ENCODE results near the gene HINFP.

HINFP gene, protein sequence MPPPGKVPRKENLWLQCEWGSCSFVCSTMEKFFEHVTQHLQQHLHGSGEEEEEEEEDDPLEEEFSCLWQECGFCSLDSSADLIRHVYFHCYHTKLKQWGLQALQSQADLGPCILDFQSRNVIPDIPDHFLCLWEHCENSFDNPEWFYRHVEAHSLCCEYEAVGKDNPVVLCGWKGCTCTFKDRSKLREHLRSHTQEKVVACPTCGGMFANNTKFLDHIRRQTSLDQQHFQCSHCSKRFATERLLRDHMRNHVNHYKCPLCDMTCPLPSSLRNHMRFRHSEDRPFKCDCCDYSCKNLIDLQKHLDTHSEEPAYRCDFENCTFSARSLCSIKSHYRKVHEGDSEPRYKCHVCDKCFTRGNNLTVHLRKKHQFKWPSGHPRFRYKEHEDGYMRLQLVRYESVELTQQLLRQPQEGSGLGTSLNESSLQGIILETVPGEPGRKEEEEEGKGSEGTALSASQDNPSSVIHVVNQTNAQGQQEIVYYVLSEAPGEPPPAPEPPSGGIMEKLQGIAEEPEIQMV

DNA sequence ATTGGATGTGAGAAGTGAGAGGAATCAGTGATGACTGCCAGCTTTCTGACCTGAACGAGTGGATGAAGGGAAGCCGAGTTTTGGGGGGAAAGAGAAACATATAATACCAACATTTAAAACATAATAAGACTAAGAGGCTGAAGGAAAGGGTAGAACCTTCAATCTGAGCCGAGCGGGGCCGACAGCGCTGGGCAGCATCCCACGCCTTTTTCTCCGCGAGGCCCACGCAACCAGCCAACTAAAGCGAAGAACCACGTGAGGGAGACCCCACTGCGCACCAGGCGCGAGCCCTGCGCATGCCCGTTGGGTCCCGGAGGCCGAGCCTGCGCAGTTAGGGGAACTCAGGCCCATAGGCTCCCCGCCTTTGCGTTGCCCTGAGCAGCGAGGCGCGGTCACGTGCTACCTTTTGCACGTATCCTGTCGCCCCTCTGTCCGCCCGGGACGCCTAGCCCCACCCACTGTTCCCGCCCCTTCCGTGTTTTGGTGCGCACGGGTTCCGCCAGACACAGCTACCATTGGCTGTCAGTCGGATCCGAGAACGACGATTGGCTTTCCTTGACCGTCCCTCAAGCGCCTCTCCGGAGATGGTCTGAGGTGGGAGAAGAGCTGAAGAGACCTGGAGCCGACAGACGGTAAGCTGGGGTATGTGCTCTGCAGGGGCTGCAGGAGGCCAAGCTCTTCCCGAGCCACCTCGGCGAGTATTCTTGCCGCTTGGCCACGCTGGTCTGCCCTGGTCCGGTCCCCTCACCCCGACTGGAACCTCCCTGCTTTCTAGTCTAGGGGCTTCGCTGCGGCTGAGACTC, at the start of gene HINFP:
Gene HINFP, plus strand, starts transcription at position 573 of the 803 bp plus-strand sequence. CDS start 5,365 bp downstream, outside the sequence.
- peak; percentile 97 for DNase-seq (ENCODE audit: low spot score)

DNA sequence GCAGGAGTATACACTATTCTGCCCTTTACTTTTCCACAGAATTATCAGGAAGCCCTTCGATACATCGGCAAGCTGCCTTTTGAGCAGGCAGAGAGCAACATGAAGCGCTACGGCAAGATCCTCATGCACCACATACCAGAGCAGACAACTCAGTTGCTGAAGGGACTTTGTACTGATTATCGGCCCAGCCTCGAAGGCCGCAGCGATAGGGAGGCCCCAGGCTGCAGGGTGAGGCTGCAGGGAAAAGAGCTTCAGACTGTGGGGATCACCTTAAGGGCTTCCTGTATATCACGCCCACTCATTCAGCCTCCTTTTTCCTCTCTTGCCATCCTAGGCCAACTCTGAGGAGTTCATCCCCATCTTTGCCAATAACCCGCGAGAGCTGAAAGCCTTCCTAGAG, 43.5 kb upstream of the HINFP start:
- DNase-seq (ENCODE audit: low spot score) = no peak

DNA sequence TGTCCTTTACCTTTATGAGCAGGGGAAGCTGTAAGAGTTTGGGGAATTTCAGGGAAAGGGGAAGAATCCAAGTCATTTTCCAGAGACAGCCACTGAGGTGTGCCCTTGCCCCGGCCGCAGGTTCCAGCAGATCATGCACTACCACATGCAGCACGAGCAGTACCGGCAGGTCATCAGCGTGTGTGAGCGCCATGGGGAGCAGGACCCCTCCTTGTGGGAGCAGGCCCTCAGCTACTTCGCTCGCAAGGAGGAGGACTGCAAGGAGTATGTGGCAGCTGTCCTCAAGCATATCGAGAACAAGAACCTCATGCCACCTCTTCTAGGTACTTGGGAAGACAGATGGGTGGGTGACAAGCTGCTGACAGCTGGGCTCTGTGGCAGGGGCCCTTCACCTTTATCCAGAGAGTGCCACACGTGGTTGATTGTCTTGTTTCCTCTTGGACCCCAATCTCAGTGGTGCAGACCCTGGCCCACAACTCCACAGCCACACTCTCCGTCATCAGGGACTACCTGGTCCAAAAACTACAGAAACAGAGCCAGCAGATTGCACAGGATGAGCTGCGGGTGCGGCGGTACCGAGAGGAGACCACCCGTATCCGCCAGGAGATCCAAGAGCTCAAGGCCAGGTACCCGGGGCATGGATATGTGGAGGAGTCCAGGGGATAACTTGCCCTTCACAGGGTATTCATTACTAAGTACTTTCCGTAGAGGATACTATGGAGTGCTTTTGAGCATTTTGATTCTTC, 42.5 kb upstream of the HINFP start:
- DNase-seq (ENCODE audit: low spot score) = no peak

DNA sequence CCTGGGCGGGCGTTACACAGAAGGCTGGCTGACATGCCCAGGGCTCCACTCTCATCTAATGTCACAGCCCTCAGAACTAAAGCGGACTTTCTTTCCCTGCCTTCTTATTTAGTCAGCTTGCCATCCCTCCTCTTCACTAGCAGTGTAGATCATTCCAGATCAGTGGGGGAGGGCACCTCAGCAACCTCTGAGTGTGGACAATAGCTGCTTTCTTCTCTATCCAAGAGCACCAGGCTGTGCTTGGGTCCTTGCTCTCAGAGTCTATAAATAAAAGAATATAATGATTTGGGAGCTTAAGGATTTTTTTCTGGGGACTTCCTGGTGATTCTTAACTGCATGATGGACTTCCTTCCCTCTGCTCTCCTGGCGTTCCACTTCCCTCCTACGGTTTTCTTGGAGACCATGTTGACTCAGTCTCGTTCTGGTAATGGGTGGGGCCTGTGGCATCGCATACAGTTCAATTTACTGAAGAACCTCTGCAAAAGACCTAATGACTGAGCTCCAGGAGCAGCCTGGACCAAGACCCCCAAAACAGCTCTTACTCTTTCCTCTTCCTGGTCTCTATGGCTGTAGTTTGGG, 39.6 kb upstream of the HINFP start:
- DNase-seq (ENCODE audit: low spot score) = peak; percentile 80

DNA sequence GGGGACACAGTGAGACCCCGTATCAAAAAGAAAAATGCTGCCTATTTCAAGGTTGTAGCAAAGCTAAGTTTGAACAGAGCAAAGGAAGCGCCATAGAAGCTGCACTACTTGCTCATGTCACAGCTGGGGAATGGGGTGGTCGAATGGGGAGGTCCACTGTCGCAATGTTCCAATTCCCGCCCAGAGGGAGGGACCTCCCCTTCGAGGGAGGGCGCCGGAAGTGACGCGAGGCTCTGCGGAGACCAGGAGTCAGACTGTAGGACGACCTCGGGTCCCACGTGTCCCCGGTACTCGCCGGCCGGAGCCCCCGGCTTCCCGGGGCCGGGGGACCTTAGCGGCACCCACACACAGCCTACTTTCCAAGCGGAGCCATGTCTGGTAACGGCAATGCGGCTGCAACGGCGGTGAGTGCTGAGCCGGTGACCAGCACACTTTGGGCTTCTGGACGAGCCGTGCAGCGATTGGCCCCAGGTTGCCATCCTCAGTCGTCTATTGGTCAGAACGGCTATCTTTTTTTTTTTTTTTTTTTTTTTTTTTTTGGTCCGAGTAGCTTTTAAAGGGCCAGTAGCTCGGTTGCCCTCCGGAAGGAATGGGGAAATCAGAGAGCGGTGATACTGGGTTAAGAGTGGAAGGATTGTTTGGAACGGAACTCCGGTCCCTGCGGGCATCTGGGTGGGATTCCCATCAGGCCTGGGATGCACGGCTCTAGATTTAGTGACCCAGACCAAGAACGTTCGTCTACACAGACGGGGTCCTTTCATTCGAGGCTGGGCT, 36.5 kb upstream of the HINFP start, which contains the start of gene HMBS:
Gene HMBS, plus strand, starts transcription at position 219 of the 774 bp plus-strand sequence. Its CDS starts 153 bp downstream, at position 372.
- DNase-seq (ENCODE audit: low spot score) = peak; percentile 76

DNA sequence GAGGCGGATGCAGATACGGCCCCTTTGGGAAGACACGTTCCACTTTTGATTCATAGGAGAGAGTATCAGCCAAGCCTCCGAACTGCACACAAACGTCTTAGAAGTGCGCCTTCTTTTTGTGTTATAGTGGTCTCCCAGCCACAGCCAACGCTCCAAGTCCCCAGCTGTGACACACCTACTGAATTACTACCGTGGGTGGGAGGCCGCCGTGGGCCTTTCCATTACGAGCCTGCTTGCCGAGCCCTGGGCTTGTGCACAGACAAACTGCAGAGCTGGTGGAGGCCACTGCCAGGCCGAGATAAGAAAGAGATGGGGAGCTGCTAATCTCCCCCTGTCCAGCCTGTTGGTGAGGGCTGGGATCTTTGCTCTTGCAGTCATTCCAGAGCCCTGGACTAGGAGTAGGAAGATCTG, 35.9 kb upstream of the HINFP start:
- no peak for DNase-seq (ENCODE audit: low spot score)

DNA sequence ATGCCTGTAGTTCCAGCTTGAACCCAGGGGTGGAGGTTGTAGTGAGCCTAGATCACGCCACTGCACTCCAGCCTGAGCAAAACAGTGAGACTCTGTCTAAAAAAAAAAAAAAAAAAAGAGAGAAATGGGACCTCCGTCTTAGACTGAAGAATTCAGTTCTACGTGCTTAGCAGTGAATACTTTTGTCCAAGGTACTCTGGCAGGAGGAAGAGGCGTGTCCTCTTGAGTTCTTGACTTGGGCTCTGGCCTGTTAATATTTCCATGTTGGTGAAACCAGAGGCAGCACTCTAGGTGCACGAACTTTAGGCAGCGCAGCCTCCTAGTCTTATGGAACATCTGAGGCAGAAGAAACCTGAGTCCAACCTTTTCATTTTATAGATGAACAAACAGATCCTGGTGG, 34.3 kb upstream of the HINFP start:
- DNase-seq (ENCODE audit: low spot score) = no peak

DNA sequence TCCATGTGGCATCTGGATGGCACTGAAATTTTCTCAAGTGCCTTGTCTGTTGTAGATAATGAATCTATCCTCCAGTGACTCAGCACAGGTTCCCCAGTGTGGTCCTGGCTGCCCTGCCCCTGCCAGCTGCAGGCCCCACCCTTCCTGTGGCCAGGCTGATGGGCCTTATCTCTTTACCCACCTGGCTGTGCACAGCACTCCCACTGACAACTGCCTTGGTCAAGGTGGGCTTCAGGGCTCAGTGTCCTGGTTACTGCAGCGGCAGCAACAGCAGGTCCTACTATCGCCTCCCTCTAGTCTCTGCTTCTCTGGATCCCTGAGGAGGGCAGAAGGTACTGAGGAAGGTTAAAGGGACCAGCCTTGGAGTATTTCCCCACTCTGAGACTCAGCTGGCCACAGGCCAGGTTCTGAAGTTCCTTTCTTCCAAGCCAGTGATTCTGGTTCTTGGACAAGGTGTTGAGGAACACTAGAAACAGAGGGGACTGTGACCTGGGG, 33.6 kb upstream of the HINFP start:
- no peak for DNase-seq (ENCODE audit: low spot score)

DNA sequence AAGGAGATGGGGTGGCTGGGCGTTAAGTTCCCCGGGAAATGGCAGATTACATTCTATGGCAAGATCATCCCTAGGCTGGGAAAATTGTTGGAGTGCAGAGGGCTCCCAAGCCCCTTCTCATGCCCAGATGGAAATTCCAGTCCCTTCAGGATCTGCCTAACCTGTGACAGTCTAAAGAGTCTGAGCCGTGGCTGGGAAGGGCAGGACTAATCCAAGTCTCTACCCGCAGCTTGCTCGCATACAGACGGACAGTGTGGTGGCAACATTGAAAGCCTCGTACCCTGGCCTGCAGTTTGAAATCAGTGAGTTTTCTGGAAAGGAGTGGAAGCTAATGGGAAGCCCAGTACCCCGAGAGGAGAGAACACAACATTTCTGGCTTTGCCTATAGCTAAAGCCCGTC, 33.0 kb upstream of the HINFP start:
- no peak for DNase-seq (ENCODE audit: low spot score)

DNA sequence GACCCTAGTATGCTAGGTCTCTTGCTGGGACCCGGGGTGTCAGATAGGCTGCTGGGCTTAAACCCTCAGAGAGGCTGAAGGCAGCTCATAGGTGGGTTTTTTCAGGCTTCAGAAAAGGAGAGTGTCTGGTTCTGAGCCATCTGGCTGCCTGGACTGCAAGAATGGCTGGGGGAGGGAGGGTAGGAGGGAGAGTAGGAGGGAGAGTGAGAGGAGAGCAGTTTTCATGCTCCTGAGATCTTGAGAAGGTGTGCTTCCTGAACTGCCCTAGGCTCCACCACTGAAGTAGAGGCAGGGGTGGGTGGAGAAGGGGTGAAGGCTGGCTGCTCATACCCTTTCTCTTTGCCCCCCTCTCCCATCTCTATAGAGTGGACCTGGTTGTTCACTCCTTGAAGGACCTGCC, 32.1 kb upstream of the HINFP start:
- DNase-seq (ENCODE audit: low spot score) = no peak

DNA sequence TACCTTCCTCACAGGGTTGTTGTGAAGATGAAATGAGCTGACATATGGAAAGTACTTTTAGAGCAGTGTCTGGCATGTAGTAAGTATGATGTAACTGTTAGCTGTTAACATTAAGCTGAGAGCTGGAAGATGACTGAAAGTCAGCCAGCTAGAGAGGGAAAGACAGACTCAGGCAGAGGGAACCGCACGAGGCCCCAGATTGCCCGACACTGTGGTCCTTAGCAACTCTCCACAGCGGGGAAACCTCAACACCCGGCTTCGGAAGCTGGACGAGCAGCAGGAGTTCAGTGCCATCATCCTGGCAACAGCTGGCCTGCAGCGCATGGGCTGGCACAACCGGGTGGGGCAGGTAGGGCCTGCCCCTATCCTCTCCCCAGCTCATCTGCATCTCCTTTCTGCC, 30.2 kb upstream of the HINFP start:
- no peak for DNase-seq (ENCODE audit: low spot score)

DNA sequence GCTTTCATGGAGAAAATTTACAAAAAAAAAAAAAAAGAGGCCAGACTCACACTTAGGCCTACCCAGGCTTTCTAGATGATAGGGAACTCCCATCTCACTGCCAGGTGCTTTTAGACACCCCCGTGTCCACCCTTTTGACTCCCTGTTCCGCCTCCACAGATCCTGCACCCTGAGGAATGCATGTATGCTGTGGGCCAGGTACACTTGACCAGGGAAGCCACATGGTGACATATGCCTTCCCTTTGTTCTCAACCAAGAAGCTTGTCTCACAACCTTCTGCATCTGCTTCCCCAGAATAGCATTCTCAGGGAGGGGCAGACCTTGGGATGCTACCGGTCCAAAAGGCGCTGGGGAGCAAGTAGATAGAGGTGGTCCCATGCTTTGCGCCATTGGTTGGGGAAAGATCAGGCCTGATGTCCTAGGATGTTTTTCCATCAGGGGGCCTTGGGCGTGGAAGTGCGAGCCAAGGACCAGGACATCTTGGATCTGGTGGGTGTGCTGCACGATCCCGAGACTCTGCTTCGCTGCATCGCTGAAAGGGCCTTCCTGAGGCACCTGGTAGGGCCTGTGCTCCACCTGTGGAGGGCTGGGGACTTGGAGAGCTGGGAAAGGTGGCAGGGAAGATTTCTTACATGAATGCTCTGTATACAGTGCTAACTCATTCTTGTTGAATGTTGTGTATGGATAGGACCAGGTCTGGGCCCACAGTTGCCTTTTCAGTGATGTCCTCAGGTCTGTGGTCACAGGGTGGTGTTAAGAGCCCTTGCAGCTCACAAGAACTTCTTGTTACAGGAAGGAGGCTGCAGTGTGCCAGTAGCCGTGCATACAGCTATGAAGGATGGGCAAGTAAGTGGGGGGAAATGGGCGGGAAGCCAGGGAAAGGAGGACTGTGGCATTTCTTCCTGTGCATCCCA, 29.2 kb upstream of the HINFP start:
- DNase-seq (ENCODE audit: low spot score) = no peak

DNA sequence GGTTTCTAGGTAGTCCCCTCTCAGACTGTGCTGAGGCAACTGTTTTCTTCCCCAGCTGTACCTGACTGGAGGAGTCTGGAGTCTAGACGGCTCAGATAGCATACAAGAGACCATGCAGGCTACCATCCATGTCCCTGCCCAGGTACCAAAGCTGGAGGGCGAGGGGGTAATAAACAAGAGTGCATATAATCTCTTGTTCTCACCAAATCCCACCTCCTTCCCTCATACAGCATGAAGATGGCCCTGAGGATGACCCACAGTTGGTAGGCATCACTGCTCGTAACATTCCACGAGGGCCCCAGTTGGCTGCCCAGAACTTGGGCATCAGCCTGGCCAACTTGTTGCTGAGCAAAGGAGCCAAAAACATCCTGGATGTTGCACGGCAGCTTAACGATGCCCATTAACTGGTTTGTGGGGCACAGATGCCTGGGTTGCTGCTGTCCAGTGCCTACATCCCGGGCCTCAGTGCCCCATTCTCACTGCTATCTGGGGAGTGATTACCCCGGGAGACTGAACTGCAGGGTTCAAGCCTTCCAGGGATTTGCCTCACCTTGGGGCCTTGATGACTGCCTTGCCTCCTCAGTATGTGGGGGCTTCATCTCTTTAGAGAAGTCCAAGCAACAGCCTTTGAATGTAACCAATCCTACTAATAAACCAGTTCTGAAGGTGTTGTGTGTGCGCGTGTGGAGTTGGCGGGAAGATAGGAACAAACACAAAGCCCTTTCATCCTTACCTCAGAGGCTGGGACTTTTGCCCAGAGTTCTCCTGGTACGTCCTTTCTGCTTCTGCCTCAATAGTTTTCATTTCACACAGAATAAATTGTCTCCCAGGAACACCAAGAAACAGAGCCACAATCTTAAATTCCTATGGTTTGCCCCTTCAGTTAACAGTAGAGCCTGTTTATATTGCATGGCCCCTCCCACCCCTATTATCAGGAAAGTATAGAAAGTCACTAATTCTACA, 28.2 kb upstream of the HINFP start:
- DNase-seq (ENCODE audit: low spot score) = no peak

DNA sequence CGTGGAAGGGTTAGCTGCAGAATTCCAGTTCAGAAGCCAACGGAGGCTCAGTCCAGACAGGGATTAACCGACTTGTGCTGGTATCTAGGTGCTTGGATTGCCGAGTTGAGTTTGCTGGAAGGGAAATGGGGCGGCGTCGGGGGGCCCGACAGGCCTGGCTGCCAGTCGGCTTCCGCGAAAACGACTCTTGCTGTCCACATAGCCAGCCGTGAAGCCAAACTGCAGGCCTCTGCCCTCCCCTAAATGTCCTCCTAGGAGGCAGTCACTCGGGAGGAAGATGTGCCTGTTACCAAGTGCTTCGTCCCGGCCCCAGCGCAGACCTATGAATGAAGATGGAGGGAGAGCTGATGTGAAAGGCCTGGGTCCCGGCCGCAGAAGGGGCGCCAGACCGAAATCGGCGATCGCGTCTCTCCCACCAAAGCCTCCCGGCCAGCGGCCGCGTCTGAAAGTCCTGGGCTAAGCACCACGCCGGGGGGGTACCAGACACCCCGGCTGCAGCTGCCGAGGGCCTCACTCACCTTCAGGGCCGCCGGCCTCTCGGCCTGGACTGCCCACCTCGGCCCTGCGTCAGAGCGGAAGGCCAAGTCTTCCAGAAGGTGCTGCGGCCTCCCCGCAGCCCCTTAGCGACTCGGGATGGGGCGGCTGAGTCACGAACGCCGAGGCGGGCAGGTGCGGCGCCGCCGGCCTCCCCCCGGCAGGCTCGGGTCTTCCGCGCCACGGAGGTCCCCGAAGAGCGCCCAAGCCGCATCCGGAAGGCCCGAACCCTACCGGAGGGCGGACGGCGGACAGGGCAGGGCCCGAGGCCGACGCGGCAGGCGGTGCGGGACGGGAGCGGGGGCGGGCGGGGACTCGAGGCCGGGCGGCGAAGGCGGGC, 27.2 kb upstream of the HINFP start:
- no peak for DNase-seq (ENCODE audit: low spot score)

DNA sequence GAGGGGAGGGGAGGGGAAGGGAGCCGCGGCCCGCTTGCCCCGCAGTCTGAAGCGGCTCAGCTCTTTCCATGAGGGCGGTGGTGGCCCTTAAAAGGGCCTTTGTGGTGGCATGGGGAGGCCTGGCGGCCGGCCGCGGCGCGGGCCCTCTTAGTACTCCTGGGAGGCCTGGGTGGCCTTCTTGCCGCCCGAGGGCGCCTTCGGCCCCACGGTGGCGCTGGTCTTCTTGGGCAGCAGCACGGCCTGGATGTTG, 26.6 kb upstream of the HINFP start:
- no peak for DNase-seq (ENCODE audit: low spot score)

DNA sequence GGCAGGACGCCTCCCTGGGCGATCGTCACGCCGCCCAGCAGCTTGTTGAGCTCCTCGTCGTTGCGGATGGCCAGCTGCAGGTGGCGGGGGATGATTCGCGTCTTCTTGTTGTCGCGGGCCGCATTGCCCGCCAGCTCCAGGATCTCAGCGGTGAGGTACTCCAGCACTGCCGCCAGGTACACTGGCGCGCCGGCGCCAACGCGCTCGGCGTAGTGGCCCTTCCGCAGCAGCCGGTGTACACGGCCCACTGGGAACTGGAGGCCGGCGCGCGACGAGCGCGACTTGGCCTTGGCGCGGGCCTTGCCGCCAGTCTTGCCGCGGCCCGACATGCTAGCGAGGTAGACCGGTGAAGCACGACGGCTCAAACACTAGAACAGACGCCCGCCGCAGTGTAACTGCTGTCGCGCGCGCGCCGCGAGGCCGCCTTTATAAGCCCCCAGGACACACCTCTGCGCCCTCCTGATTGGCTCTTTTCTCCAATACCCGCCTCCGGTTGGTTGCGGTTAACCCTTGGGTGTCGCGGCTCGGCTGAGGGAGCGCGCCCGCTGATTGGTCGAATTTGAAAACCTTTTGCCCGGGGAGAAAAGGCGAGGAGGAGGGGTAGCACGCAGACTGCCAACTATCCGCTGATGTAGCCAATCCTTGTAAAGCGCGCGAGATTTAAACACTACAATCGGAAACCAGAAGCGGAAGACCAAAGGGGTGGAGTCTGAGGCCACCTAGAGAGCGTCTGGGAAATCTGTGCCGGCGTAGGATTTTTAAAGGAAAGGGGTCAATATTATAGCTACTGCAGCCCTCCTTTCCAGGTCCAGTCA, 26.1 kb upstream of the HINFP start:
- peak; percentile 97 for DNase-seq (ENCODE audit: low spot score)

DNA sequence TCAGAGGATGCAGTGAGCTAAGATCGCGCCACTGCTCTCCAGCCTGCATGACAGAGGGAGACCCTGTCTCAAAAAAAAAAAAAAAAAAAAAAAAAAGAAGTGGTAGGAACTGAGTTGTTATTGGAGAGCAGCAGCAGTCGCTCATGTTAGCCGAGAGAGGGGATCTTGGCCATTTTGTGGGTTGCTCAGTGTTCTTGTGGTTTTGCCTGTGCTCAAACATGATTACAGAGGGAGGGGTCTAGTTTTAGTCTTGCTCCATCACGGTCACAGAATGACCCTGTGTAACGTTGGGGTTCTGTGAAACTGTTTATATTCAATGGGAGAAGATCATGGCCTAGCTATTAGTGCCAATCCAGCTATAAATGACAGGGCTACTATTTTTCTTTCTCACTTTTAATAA, 21.7 kb upstream of the HINFP start:
- DNase-seq (ENCODE audit: low spot score) = no peak

Measured in COLO829 (cell line).